DMS53 treated with DMSO at 0.1 percent for 48 hours (cell line): Measurements from ENCODE around the gene FBXO10.
"Not testable (repeated sequence)": the region's sequence is repeated elsewhere in the genome, so short reads cannot be mapped to it uniquely, and the experiment has no call there.

Source experiments
- DNase-seq: peaks from one replicate; lab custom pipeline; 2025; ENCODE audit not compliant: unreplicated experiment; lab: John Stamatoyannopoulos, UW

Gene FBXO10, protein sequence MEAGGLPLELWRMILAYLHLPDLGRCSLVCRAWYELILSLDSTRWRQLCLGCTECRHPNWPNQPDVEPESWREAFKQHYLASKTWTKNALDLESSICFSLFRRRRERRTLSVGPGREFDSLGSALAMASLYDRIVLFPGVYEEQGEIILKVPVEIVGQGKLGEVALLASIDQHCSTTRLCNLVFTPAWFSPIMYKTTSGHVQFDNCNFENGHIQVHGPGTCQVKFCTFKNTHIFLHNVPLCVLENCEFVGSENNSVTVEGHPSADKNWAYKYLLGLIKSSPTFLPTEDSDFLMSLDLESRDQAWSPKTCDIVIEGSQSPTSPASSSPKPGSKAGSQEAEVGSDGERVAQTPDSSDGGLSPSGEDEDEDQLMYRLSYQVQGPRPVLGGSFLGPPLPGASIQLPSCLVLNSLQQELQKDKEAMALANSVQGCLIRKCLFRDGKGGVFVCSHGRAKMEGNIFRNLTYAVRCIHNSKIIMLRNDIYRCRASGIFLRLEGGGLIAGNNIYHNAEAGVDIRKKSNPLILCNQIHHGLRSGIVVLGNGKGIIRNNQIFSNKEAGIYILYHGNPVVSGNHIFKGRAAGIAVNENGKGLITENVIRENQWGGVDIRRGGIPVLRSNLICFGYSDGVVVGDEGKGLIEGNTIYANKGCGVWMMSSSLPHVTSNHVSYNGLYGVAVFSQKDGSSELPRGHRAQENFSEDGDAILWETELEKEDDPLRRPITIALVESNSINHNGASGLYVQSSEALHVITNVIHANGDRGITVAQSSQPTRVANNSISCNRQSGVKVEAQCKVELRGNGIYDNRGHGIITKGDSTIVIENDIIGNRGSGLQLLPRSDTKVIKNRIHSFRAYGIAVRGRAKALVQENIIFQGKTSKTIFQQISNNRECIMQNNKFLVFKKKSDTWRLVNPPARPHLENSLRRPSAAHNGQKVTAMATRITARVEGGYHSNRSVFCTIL

DNA sequence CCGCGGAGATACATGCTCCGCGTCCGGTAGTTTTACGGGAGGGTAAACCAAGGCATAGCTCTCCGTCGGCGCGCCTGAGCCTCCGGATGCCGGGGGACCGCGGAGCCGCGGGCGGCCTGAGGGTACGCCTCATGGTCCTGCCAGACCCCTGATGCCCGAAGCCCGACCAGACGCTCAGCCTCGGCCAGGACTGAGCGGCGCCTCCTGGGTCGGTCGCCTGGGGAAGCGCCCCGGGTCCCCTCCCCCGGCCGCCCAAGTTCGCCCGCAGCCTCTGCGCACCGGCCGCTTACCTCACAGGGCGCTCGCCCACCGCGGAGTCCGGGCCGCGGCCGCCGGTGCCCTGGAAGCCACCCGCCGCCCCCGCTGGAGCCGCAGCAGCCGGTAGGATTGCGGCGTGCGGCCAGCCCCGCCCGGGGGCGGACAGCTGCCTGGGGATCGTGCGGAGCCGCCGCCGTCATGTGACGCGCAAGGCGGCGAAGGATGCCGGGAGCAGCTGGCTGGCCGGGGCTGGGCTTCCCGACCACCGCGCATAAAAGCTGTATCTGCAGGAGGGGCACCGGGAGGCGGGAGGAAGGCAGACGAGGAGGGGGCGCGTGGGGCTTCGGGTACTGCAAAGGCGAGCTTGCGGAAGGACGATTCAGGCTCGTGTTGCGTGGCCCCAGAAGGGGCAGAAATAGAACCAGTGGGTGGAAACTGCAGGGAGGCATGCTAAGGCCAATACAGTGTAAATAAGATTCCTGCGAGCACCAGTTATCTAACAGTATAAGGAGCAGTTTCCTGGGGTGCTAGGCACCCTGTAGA is at the start of gene FBXO10:
TSS of gene FBXO10 (minus strand) at position 460 of the 801 bp plus-strand sequence. CDS start 34,612 bp downstream, outside the sequence.
- peak; percentile 25 for DNase-seq

DNA sequence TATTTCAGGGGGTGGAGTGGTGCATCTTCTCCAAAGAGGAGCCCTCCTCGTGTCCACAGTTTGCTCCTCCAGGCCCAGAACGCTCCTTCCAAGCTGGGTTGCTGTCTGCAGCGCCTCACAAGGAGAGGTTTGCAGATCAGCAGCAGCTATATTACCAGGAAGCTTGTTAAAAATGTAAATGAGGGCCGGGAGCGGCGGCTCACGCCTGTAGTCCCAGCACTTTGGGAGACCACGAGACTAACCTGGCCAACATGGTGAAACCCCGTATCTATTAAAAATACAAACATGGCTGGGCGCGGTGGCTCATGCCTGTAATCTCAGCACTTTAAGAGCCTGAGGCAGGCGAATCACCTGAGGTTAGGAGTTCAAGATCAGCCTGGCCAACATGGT is 49.6 kb upstream of the FBXO10 start:
- no peak for DNase-seq

DNA sequence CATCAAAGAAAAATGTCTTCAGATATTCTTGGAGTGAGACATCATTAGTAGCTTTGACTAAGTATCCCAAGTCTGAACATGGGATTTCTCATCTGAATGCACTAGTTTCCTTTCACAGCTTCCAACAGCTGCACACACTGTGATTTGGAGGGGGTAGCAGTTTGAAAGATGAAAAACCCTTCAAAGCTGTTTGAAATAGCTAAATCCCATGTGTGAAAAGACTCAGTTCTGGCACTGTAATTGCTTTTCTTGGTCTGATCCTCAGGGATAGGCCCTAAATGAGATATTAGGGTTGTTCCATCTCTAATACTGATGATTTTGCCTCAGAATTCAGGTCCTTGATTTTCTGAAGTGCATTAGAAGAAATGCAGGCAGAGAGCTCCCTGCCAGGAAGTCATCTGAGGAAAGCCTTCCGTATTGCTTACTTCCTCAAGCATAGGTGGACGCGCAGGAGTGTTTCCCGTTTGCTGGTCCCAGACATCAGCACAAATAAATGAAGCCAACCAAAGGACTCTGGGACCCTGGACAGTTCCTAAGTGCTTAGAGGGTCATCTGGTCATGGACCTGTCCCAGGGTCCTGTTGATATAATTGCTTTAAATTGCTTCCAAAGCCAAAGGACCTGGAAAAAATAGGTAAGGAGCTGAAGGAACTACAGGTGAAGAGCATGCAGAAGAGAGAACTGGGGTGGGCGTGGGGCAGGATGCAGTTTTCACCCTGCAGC is 49.0 kb upstream of the FBXO10 start:
- DNase-seq = no peak

DNA sequence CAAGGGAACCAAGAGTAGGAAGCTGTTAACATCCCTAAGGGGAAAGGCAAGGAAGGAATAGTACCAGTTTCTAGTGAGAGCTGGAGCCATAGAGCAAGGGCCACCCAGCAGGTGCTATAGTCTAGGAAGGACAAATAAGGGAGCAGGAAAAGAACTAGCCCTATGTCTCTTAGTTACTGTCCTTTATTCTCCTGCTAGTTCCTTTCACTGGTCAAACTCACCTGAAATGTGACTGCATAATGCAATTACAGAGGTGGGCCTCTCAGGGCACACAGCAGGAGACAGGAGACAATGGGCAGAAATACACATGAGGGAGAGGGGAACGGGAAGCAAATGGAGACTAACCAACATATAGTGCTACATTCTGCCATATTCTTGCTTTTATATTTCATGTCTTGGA is 47.9 kb upstream of the FBXO10 start:
- no peak for DNase-seq

DNA sequence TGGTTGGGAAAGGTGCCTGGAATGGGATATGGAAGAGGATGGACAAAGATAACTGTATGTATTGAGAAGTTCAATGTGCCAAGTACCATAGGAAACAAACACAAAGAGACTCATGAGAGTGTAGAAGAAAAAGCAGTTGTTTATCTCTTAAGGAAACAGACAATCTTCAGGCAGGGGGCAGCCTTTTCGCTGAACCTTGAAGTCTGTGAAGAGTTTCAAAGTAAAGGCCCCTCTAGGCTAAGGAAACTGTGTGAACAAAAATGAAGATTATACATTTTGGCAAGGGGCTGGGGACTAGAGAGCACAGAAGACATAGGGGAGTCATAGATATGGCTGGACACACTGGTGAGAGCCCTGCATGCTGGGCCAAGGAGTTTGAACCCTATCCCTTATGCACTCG is 47.1 kb upstream of the FBXO10 start:
- DNase-seq = no peak

DNA sequence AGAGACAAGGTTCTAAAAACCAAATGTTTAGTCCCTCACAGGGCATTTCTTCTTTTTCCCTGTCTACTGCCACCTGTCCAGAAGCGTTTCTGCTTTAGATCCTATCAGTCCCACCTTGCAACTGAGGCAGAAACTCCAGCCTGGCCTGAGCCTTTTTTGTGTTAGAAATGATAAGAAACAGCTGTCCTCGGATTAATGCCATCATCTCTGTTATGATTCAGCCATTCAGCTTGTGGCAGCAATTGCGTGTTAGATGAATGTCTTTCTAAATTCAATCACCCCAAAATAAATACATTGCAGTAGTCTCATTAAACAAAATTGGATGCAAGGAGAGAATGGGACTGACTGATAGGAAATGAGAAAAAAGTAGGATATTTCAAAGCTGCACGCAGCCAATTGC is 46.3 kb upstream of the FBXO10 start:
- DNase-seq = no peak

DNA sequence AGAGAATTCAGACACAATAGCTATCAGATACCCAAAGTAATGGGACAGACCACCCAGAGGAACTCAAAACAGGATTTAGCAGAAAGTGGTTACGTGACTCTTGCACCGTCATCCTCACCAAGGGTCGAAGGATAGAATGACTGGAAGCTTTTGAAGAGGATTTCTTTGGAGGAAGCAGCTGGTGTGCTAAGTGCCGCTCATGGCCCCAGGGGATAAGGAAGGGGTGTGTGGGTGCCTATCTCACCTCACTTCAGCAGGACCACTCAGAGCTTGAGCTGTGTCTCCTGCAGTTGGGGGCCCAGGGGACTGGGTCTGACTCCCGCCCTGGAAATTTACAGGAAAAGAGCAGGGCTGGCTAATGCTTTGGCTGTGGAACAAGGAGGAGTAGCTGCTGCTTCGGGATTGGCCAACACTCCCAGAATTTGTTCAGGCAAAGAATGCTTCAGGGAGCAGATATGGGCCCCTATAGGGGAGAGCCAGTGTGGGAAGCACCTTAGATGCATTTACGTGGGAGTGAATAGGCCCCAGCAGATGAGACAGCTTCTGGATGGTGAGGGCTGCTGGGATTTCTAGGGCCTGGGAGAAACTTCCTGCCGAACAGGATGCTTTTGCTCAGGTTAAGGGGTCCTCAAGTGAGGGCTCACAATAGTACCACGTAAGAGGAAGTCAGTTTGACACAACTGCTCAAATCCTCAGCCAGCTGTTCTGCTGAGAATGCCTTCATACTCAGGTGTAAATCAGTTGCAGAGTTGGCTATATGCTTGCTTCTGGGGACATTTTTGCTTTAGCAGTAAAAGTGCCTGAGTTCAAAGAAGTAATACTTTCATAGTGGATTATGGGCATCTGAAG is 45.3 kb upstream of the FBXO10 start:
- no peak for DNase-seq

DNA sequence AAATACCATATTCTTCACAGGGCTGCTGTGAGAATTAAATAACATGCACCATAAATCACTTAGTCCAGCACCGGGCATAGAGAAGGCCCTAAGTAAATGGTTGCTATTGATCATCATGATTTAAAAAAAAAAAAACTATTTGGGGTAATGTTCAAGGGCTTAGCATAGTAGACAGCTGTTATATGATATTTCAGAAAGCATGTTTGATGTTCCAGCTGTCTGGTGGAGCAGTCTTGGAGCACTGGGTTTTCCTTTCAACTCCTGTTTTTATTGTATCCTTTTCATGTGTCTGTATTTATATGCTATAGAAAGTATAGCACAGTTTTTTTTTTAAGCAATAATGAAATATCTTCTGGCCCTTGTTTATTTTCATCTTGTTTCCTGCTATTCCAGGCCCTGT is 44.2 kb upstream of the FBXO10 start:
- DNase-seq = no peak

DNA sequence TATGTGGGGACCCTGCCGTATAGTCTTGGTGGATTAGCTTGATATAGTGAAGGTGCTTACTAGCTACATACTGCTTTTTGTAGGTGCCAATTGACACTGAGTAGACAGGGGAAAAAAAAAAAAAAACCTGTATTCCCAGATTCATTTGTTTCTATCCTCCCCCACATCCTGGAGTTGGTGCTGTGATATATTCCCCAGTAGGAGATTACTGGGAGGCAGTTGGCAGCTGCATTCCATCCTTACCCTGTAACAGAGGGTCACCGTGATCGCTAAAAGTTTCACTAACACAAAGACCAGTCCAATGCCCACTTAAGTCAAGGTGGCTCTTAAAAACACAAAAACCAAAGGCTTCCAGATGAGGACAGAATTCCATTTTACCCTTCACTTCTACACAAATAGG is 43.6 kb upstream of the FBXO10 start:
- DNase-seq = no peak

DNA sequence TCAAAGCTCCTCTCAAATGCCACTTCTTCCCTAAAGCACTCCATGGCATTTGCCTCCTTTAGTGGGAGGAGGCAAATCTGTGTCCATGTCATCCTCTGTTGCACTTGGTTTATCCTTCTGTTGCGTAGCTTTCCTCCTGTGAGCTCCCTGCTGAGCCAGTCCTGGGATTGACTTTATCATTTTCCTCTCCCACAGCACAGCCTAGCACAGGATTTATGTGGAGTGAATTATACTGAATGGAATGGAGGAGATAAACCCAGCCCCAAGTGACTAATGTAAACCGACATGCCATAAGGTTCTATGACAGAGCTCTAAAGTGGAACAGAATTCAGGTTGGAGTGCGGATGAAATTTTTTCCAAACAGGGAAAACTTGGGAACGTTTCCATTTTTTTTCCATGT is 42.6 kb upstream of the FBXO10 start:
- DNase-seq = no peak

DNA sequence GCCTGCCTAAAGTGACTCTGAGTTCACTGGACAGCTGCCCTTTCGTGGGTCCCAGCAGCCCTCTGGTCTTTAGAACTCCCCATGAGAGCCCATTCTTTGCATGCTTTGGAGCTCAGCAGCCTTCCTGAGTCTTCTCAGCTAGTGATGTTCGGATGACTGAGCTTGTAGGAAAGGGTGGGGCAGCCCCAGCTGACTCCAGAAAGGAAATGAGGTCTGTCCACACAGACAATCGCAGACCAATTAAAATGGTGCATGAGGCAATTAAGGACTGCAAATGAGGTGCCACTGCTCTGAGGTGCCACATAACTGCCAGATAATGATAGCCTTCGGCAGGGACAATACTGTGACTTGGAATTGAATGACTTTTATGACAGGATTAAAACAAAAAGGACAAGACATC is 41.7 kb upstream of the FBXO10 start:
- DNase-seq = no peak

DNA sequence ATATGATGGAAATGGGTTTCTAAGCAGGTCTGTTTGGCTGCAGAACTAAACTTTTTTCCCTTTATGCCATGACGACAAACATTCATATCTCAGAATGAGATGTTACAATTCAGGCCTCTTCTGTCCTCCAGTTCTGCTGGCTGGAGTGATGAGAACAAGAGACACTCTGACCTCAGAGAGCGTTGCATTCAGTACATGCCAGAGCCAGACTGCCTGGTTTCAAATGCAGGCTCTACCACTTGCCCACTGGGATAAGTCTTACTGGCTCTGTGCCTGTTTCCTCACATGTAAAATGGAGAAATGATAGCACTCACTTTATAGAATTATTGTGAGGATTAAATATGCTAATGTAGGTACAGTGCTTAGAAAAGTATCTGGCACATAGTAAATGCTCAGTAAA is 41.0 kb upstream of the FBXO10 start:
- DNase-seq = no peak

DNA sequence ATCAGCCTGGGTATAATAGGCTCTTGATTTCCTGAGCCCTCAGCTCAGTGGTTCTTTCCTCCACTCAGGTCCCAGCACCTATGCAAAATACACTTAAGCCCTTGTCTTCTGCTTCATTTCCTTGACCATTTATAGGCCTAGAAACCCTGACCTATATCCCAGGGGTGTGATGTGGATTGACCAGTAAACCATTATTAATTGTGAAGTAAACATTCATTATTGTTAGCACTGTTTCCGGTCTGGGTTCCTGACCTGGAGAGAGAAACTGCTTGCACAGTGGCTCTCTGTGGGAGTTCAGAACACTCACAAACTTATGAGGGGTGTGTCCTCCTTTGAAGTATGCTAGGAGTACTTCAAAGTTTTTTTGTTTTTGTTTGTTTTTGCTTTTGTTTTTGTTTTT is 35.8 kb upstream of the FBXO10 start:
- DNase-seq = no peak

DNA sequence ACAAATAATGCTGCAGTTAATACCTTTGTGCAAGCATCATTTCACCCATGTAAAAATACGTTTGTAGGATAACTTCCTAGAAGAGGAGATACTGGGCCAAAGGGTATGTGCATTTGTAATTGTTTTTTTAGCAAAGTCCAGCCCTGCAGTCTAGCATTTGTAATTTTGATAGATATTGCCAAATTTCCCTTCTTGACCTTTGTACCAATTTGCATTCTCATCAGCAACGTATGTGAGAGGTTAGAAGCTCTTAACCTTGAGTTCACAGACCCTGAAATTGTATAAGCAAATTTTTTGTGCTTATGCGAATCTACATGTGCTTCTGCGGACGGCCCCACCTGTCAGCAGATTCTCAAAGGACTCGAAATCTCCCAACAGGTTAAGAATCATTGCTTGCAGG is 34.8 kb upstream of the FBXO10 start:
- DNase-seq = no peak

DNA sequence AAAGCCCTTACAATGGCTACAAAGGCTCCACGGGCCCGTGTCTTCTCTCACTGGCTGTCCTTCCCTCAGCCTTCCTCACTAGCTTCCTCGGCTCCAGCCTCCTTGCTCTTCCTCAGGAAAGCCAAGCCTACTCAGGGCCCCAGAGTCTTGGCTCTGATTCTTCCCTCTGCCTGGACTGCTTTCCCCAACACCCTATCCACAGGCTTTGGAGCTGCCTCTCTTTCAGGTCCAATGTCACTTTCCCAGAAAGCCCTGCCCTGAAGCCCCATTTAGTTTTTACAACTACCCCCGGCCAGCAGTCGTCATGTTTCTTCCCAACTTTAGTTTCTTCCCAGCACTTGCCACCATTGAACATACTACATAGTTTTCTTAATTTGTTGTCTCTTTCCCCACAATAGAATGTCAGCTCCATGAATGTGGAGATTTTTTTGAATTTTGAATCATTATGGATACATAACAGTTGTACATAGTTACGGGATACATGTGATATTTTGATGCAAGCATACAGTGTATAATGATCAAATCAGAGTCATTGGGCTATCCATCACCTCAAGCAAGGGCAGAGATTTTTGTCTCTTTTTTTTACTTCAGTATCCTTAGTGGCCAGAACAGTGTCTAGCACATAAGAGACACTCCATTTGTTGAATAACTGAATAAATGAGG is 33.7 kb upstream of the FBXO10 start:
- no peak for DNase-seq

DNA sequence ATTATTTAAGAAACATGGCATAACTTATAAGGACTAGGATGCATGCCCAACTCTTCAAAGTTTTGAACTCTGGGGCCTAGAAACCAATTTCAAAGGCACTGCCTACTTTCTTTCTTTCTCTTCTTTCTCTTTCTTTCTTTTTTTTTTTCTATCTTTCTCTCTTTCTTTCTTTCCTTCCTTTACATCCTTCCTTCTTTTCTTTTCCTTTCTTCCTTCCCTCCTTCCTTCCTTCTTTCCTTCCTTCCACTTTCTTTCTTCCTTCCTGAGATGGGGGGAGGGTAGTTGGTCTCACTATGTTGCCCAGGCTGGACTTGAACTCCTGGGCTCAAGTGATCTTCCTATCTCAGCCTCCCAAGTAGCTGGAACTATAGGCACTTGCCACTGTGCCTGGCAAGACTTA is 32.1 kb upstream of the FBXO10 start:
- no peak for DNase-seq

DNA sequence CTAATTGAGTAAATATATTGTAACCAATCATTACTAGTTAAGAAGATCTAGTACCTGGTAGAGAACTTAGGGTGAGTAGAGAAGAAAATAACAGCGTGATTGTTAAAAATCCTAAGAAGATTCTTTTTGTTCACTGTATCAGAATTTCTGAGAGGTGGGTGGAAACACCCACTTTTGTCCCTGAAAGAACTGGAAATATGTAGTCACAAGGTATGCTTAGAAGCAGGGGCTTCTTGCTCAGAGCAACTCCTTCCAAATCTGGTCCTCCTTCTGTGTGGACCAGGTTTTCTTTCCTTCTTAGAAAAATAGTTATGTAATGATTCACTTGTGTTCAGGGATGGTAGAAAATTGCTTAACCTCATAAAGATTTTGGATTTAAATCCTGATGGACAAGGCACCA is 28.1 kb upstream of the FBXO10 start:
- no peak for DNase-seq

DNA sequence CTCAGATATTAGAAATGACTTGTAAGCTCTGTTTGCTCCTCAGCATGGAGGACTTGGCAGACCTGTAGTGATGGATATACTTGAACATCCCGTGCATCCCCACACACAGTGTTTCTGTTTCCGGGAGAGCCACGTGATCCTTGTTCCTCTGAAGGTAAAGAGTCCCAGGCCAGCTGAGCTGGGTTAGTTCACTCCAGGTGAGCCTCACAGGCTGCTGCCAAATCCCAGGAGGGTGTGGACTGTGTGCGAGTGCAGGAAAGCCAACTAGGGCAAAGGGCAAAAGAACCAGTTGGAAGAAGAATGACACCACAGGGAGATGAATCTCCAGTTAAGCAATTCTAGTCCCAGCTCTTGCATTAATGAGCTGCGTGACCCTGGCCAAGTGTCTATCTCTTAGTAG is 26.6 kb upstream of the FBXO10 start:
- DNase-seq = peak; percentile 59

DNA sequence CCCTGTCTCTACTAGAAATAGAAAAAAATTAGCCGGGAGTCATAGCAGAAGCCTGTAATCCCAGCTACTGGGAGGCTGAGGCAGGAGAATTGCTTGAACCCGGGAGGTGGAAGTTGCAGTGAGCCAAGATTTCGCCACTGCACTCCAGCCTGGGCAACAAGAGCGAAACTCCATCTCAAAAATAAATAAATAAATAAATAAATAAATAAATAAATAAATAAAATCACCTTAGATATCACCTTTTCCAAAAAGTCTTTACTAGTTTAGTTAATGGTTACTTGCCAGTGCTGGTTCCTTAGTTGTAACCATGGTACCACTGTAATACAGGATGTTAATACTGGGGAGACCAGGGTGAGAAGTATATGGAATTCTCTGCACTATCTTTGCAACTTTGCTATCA is 25.9 kb upstream of the FBXO10 start:
- not testable (repeated sequence) for DNase-seq
